Mesenchymal stem cell (in vitro differentiated cells and primary cell): ENCODE measurements around the gene OBSL1.
A peak's percentile ranks its signal among the peaks of the same experiment; 100 is the strongest.

ENCODE experiments used
- DNase-seq: peaks from one replicate; pipeline ENCODE4 v3.0.0-alpha.2; 2013
- H2AFZ ChIP-seq: one replicate; pipeline ENCODE4 v1.6.1; 2013; ENCODE audit warnings: low read depth, mild to moderate bottlenecking, control low read depth, inconsistent platforms, low read length, moderate library complexity
- H2AK5ac ChIP-seq: 2 replicates; pipeline ENCODE4 v1.6.1; 2013; ENCODE audit warnings: low read length, moderate library complexity, mild to moderate bottlenecking, inconsistent platforms; ENCODE audit not compliant: severe bottlenecking
- H2BK120ac ChIP-seq: one replicate; pipeline ENCODE4 v1.6.1; 2013; ENCODE audit warnings: low read depth, mild to moderate bottlenecking, inconsistent platforms, low read length, moderate library complexity
- H2BK12ac ChIP-seq, 2 experiments: one replicate each; pipeline ENCODE4 v1.6.1; 2013; ENCODE audit warnings: inconsistent platforms in 2 of 2, low read length in 2 of 2, mild to moderate bottlenecking in 2 of 2, moderate library complexity in 2 of 2, control low read depth in 1 of 2
- H2BK15ac ChIP-seq: one replicate; pipeline ENCODE4 v1.6.1; 2013; ENCODE audit warnings: mild to moderate bottlenecking, low read depth, inconsistent platforms; ENCODE audit not compliant: poor library complexity, severe bottlenecking
- H2BK5ac ChIP-seq: 2 replicates; pipeline ENCODE4 v1.6.1; 2013; ENCODE audit warnings: low read depth, mild to moderate bottlenecking, low read length, control low read depth, inconsistent platforms; ENCODE audit not compliant: poor library complexity, severe bottlenecking
- H3K14ac ChIP-seq, 2 experiments: one replicate each; pipeline ENCODE4 v1.6.1; 2013; ENCODE audit warnings: inconsistent platforms in 2 of 2, low read length in 2 of 2, control low read depth in 1 of 2, mild to moderate bottlenecking in 1 of 2, moderate library complexity in 1 of 2
- H3K18ac ChIP-seq, 2 experiments: one replicate each; pipeline ENCODE4 v1.6.1; 2013; ENCODE audit warnings: inconsistent platforms in 2 of 2, low read length in 2 of 2, control low read depth in 1 of 2, low read depth in 1 of 2, mild to moderate bottlenecking in 1 of 2
- H3K23ac ChIP-seq, 2 experiments: one replicate each; pipeline ENCODE4 v1.6.1; 2013; ENCODE audit warnings: inconsistent platforms in 2 of 2, low read length in 2 of 2, mild to moderate bottlenecking in 2 of 2, moderate library complexity in 2 of 2, control low read depth in 1 of 2
- H3K27ac ChIP-seq: 2 replicates; pipeline ENCODE4 v1.5.1; 2013; ENCODE audit warnings: mild to moderate bottlenecking, moderate library complexity, low read length, control low read depth, inconsistent platforms; ENCODE audit not compliant: poor library complexity, severe bottlenecking
- H3K27me3 ChIP-seq, 2 experiments: 2 replicates each; pipeline versions ENCODE4 v1.6.1 to v1.7.0; 2013; ENCODE audit warnings: low read length in 2 of 2, mild to moderate bottlenecking in 2 of 2, moderate library complexity in 2 of 2, control low read depth in 1 of 2, inconsistent platforms in 1 of 2; ENCODE audit not compliant: control insufficient read depth in 1 of 2, insufficient read depth in 1 of 2
- H3K36me3 ChIP-seq, 2 experiments: 2 replicates each; pipeline versions ENCODE4 v1.6.1 to v1.7.0; 2013; ENCODE audit warnings: low read length in 2 of 2, control low read depth in 1 of 2, inconsistent platforms in 1 of 2, low read depth in 1 of 2, mild to moderate bottlenecking in 1 of 2; ENCODE audit not compliant: insufficient read depth in 2 of 2, control insufficient read depth in 1 of 2
- H3K4ac ChIP-seq, 2 experiments: one replicate each; pipeline ENCODE4 v1.6.1; 2013; ENCODE audit warnings: inconsistent platforms in 2 of 2, low read length in 2 of 2, mild to moderate bottlenecking in 2 of 2, moderate library complexity in 2 of 2, control low read depth in 1 of 2, low read depth in 1 of 2
- H3K4me1 ChIP-seq: 2 replicates; pipeline ENCODE4 v1.6.1; 2013; ENCODE audit warnings: low read depth, low read length, control low read depth; ENCODE audit not compliant: control insufficient read depth, insufficient read depth
- H3K4me2 ChIP-seq: 2 replicates; pipeline ENCODE4 v1.6.1; 2013; ENCODE audit warnings: low read length, mild to moderate bottlenecking, inconsistent platforms; ENCODE audit not compliant: poor library complexity, severe bottlenecking
- H3K4me3 ChIP-seq, 2 experiments: 2 replicates each; pipeline versions ENCODE4 v1.5.1 to v1.7.0; 2013; ENCODE audit warnings: low read length in 2 of 2, mild to moderate bottlenecking in 2 of 2, control low read depth in 1 of 2, low read depth in 1 of 2; ENCODE audit not compliant: insufficient read depth in 1 of 2
- H3K79me1 ChIP-seq: replicated peaks from 2 replicates; pipeline ENCODE4 v1.6.1; 2013; ENCODE audit warnings: mild to moderate bottlenecking, control low read depth, low read length, inconsistent platforms; ENCODE audit not compliant: poor library complexity, severe bottlenecking
- H3K9ac ChIP-seq: 2 replicates; pipeline ENCODE4 v1.7.0; 2013; ENCODE audit warnings: mild to moderate bottlenecking, low read length, moderate library complexity
- H3K9me3 ChIP-seq: 2 replicates; pipeline ENCODE4 v1.7.0; 2013; ENCODE audit warnings: mild to moderate bottlenecking, low read length; ENCODE audit not compliant: control insufficient read depth
- H4K8ac ChIP-seq: one replicate; pipeline ENCODE4 v1.6.1; 2013; ENCODE audit warnings: inconsistent platforms, mild to moderate bottlenecking, low read length, moderate library complexity
- H4K91ac ChIP-seq: one replicate; pipeline ENCODE4 v1.6.1; 2013; ENCODE audit warnings: mild to moderate bottlenecking, low read length, inconsistent platforms
- WGBS: methylation state at CpG from one replicate; pipeline ENCODE4 v1.1.7; 2013; ENCODE audit warnings: mixed read lengths; 5-methylcytosine and 5-hydroxymethylcytosine counted together

OBSL1 gene

DNA sequence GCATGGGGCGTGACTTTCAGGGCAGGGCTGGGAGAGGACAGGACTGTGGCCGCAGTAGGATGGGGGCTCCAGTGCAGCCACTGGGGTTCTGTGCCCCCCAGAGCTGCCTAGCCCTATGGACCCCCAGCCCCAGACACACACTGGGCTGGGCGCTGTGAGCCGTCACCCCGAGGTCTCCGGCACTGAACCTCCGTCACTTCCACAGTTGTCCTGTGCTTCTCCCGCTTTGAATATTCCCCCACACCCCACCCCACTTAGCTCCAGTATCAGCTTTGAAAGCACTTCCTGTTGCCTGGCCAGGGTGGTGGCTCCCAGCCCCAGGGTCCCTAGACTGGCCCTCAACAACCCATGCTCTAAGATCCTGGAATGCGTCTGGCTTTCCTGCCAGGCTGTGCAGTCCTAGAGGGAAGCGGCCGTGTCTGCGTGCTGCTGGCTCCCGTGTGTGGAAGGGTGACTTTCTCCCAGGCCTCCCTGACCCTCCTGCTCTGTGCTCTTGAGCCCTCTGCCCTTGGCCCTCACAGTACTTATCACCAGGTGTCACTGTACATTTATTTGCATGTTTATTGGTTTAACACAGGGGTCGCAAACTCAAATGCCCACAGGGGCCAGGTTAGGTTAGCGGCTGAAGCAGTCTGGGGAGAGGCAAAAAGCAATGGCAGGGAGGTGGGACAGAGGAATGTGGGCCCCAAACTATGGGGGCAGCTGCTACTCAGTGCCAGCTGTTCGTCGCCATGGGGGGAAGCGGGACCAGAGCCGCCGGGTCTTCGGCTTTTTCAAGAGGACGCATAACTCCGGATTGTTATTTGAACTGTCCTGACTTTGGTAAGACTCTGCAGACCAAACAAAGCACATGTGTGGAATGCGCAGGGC is 9.9 kb downstream of the OBSL1 start:
- Histone ChIP-seq H3K4me3 (no peak overlapping the region), H3K14ac (no peak overlapping the region), H3K27ac (no peak overlapping the region), H3K36me3 (peaks cover 11 to 34% of the 10 kb centered on the region in 2 experiments), H2AK5ac (no peak overlapping the region), H3K4me1 (peaks cover 24% of the 10 kb centered on the region), H3K18ac (no peak overlapping the region), H3K9ac (no peak overlapping the region), H3K23ac (no peak overlapping the region), H2AFZ (no peak overlapping the region), H4K91ac (no peak overlapping the region), H3K4ac (no peak overlapping the region), H2BK12ac (no peak overlapping the region), H3K9me3 (no peaks in the 10 kb centered on the region), H2BK5ac (no peak overlapping the region), H3K4me2 (no peak overlapping the region), H2BK15ac (peak overlapping the region; percentile 19), H3K79me1 (no peaks in the 10 kb centered on the region), H2BK120ac (no peak overlapping the region), H4K8ac (no peak overlapping the region), H3K27me3 (peaks cover 0 to 4% of the 10 kb centered on the region in 2 experiments)
- DNase-seq: no peak
- WGBS: 64% methylated on average over 24 of the region's 24 CpGs

DNA sequence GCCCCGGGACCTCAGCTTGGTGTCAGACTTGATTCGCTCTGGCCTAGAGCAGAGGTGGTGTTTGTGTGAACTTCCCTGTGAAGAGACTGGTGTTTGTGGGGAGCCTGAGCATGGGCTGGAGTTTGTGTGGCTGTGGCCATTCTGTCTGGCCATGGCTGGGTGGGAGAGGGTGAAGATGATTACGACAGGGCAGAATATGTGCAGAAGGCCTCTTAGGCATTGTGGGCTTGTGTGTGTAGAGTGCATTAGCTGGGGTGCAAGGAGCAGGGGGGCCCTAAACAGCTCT is 10.5 kb downstream of the OBSL1 start:
- Histone ChIP-seq H3K9ac (no peak overlapping the region), H2AK5ac (no peak overlapping the region), H4K8ac (no peak overlapping the region), H3K27ac (no peak overlapping the region), H3K27me3 (peaks cover 0 to 6% of the 10 kb centered on the region in 2 experiments), H3K14ac (no peak overlapping the region), H2BK120ac (no peak overlapping the region), H3K18ac (no peak overlapping the region), H2AFZ (no peak overlapping the region), H3K79me1 (no peaks in the 10 kb centered on the region), H3K36me3 (peaks cover 14 to 30% of the 10 kb centered on the region in 2 experiments), H2BK15ac (no peak overlapping the region), H2BK12ac (no peak overlapping the region), H3K4ac (no peak overlapping the region), H3K4me3 (no peak overlapping the region), H3K23ac (no peak overlapping the region), H3K4me2 (no peak overlapping the region), H3K4me1 (peaks cover 24% of the 10 kb centered on the region), H4K91ac (no peak overlapping the region), H2BK5ac (no peak overlapping the region), H3K9me3 (no peaks in the 10 kb centered on the region)
- DNase-seq: no peak
- WGBS: 88% methylated on average over 3 of the region's 3 CpGs

GRCh38 chr2:219560037-219560892 is 11.1 kb downstream of the OBSL1 start:
- peaks cover 14 to 26% of the 10 kb centered on the region in 2 experiments for H3K36me3 ChIP-seq
- no peak overlapping the region for H4K8ac ChIP-seq

More at GRCh38 chr2:219560037-219560892, 11.1 kb downstream of the OBSL1 start:
- H3K27me3 ChIP-seq: peaks cover 0 to 6% of the 10 kb centered on the region in 2 experiments
- no peak overlapping the region for H2BK5ac ChIP-seq
- DNase-seq: no peak
- H3K9ac ChIP-seq: peak overlapping the region; percentile 8
- no peak overlapping the region for H3K4me2 ChIP-seq
- no peak overlapping the region for H3K4me3 ChIP-seq
- H2BK12ac ChIP-seq: no peak overlapping the region
- H2AFZ ChIP-seq: no peak overlapping the region
- 70% methylated on average over 5 of the region's 8 CpGs for WGBS
- H3K14ac ChIP-seq: no peak overlapping the region
- H3K4me1 ChIP-seq: peaks cover 24% of the 10 kb centered on the region
- no peak overlapping the region for H2BK120ac ChIP-seq
- H4K91ac ChIP-seq: no peak overlapping the region
- no peak overlapping the region for H2AK5ac ChIP-seq
- no peak overlapping the region for H3K18ac ChIP-seq
- no peak overlapping the region for H2BK15ac ChIP-seq
- no peak overlapping the region for H3K4ac ChIP-seq
- no peaks in the 10 kb centered on the region for H3K9me3 ChIP-seq
- no peaks in the 10 kb centered on the region for H3K79me1 ChIP-seq
- no peak overlapping the region for H3K23ac ChIP-seq
- H3K27ac ChIP-seq: no peak overlapping the region
